HG02852 (cell line): Measurements from ENCODE around the gene KIF3A.
"Not testable (repeated sequence)": the region's sequence is repeated elsewhere in the genome, so short reads cannot be mapped to it uniquely, and the experiment has no call there.

Experiments
- ATAC-seq: cut with Tn5 transposase; IDR thresholded peaks from one replicate; pipeline ENCODE4 v1.9.1; 2021; ENCODE audit warnings: mild to moderate bottlenecking, moderate library complexity; ENCODE audit not compliant: unreplicated experiment

The KIF3A gene

GRCh38 chr5:132729896-132730295 lies 7.5 kb downstream of the KIF3A start:
- ATAC-seq: no peak

GRCh38 chr5:132725745-132726144 lies 11.6 kb downstream of the KIF3A start:
- no peak for ATAC-seq

- no peak for ATAC-seq
Measured at GRCh38 chr5:132718544-132719312, 18.6 kb downstream of the KIF3A start.

- ATAC-seq: no peak
Measured at GRCh38 chr5:132714456-132715307, 22.7 kb downstream of the KIF3A start.

- ATAC-seq: no peak
Measured at GRCh38 chr5:132708645-132709044, 28.7 kb downstream of the KIF3A start.

DNA sequence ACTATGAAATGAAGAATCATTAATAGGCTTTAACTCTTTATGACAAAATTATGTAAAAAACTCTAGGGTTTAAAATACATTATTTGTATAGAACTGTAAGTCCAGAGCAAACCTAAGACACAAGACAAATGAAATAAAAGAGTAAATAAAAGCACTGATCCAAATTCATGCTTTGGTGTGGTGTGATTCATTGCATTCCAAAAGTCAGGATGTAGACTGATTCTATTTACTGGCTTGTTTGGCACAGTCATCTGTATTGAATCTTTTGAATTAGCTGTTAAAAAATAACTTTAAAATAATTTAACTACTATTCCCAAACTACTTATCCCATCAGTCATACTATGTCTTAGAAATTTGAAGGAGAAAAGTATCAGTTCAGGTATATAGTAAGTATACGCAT lies 32.5 kb downstream of the KIF3A start:
- no peak for ATAC-seq

GRCh38 chr5:132695956-132696355 lies 41.4 kb downstream of the KIF3A start:
- ATAC-seq: no peak

GRCh38 chr5:132692632-132692967 lies 44.7 kb downstream of the KIF3A start:
- no peak for ATAC-seq

DNA sequence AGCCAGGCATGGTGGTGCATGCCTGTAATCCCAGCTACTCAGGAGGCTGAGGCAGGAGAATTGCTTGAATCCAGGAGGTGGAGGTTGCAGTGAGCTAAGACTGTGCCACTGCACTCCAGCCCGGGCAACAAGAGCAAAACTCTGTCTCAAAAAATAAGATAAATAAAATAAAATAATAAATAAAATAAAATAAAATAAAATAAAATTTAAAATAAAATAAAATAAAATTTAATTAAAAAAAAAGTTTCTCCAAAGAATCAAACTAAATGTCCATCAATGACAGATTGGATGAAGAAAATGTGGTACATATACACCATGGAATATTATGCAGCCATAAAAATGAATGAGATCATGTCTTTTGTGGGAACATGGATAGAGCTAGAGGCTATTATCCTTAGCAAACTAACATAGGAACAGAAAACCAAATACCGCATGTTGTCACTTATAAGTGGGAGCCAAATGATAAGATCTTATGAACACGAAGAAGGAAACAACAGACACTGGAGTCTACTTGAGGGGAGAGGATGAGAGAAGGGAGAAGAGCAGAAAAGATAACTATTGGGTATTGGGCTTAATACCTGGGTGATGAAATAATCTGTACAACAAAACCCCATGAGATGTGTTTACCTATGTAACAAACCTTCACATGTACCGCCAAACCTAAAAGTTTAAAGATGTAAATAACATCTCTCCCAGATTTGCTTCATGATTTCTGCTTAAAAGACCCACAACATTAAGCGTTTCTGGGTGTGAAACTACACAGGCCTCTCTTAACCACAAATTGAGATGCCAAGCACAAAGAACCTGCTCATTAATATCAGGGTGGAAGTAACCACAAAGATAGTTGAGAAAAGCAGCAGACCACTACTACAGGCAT lies 45.4 kb downstream of the KIF3A start:
- ATAC-seq: not testable (repeated sequence)

- ATAC-seq: no peak
Measured at GRCh38 chr5:132690156-132690555, 47.2 kb downstream of the KIF3A start.

DNA sequence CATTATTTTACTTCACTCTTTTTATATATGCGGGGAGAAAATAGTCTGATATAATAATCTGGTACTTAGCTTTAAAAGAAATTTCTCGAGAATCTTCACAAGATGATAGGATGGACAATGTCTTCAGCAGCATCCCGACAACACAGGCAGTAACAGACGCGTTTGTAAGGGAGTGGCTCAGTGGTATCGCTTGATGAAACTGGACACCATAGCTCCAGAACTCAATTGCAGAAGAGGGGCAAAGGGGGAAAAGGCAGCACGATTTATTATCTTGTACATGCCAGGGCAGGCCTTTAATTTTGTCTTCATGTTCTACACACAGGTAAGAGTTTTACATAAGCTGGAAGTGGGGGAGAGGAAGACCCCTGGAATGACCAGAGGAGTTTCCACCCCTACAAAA lies 47.8 kb downstream of the KIF3A start:
- ATAC-seq: no peak

GRCh38 chr5:132688536-132689339 lies 48.6 kb downstream of the KIF3A start:
- ATAC-seq: no peak

DNA sequence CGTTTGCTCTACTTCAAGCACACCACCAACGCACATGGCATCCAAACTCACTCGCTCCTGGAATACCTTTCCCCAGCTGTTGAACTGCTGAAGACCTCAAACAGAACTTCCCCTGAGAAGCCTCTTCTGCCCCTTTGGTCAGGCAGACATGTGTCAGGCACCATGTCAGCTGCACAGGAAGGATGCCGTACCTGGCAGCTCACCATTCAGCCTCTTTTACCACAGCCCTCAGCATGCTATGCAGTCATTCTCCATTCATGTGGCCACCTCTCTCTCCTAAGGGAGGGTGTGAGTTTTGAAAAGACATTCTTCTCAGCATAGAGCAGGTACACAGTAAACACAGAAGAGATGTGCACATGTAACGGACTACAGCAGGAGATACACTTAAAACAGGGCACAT lies 49.4 kb downstream of the KIF3A start:
- ATAC-seq: no peak

DNA sequence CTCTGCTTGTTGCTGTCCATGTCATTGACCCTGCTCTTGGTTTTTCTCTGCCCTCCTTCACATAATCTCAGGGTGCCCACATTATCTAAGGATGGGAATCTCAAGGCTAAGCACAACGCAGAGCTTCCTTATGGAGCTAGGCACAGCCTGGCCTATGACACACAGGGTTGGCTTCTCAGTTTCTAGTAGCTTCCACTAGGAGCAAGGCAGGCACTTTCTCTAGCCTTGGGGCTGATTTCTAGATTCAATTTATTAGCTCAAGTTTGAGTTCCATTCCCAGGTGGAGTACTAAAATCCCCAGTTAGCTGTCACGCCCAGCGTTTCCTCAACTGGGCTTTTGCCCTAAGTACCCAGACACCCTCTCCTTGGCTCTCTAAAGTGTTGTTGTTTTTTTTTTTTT lies 51.2 kb downstream of the KIF3A start:
- no peak for ATAC-seq

DNA sequence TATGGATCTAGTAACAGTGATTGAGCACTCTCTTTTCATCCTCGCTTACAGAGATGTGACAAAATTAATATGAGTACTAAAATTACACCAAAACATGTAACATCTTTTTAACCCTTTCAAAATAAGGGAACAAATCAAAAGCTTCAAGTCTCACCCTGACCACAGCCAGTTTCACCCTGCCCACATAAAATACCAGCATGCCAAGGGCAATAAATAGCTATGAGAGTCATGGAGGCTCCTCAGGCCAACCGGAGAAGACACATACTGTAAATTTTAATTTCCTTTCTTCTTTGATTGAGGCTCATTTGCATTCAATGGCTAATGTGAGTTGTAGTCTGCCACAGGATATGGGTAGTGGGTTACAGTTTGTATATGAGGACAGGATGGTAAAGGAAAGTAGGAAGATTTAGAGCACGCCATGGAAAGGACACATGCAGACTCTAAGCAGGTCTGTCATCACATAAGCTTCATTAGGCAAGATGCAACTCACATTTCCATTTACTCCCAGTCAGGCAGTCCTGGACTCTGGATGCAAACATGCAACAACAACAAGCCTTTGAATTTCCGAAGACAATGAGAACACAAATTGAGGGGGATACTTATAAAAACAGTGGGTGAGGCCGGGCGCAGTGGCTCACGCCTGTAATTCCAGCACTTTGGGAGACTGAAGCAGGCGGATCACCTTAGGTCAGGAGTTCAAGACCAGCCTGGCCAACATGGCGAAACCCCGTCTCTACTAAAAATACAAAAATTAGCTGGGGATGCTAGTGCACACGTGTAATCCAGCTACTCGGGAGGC lies 52.2 kb downstream of the KIF3A start:
- ATAC-seq: no peak

DNA sequence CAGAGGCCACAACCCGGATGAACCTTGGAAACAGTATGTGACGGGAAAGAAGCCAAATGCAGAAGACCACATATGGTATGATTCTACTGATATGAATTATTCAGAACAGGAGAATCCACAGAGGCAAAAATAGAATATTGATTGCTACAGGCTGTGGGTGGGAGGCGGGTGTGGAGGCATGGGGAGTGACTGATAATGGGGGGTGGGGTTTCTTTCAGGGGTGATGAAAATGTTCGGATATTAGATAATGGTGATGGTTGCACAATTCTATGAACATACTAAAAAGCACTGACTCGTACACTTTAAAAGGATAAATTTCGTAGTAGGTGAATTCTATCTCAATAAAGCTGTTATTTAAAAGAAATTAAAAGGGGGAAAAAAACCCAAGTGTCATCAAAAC lies 52.9 kb downstream of the KIF3A start:
- ATAC-seq: no peak

DNA sequence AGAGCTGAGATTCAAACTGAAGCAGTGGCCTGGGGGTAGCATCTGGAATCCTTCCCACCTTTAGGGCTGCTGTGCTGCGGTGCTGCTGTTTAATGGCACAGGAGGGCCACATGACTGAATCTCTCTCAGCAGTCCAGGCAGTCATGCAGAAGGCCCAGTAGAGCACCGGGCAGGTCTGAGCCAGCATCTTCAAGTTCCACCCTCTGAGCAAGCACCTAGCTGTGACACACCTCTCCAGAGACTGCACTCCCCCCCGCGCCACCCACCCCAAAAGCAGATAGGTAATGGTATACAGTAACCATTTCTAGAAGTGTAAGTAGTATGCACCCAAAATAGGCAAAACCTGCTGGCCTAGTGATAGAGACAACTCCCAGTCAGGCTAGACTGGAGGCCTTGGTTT lies 55.4 kb downstream of the KIF3A start:
- ATAC-seq: no peak

GRCh38 chr5:132681476-132681831 lies 55.9 kb downstream of the KIF3A start:
- ATAC-seq: no peak

GRCh38 chr5:132680780-132681475 lies 56.4 kb downstream of the KIF3A start:
- no peak for ATAC-seq
